CD14-positive monocyte (primary cell): ENCODE measurements around the gene BARX2. TPM values are rescaled to one million over a fixed set of nuclear protein-coding genes. Genes with fewer than 3 reads are reported as not detected.
"Not testable (repeated sequence)": the region's sequence is repeated elsewhere in the genome, so short reads cannot be mapped to it uniquely, and the experiment has no call there.

ENCODE experiments used
- DNase-seq, 3 donors: peaks; one replicate each; pipeline ENCODE4 v3.0.0-alpha.2; 2011 to 2022
- H2AFZ ChIP-seq: 2 replicates; pipeline ENCODE4 v1.6.0; 2012; ENCODE audit warnings: mild to moderate bottlenecking, low read depth, low read length, inconsistent platforms; ENCODE audit not compliant: insufficient read depth, poor library complexity, severe bottlenecking
- H3K27ac ChIP-seq, 2 donors: 1 replicate in 1 of 2; 2 replicates in 1 of 2; pipeline ENCODE4 v1.5.1; 2012 to 2013; ENCODE audit warnings: low read length in 2 of 2, control low read depth in 1 of 2, inconsistent platforms in 1 of 2, low read depth in 1 of 2, mild to moderate bottlenecking in 1 of 2
- H3K27me3 ChIP-seq, 2 donors: one replicate each; pipeline versions ENCODE4 v1.6.0 to v1.6.1; 2011 to 2013; ENCODE audit warnings: low read length in 2 of 2; ENCODE audit not compliant: control insufficient read depth in 2 of 2, insufficient read depth in 2 of 2
- H3K36me3 ChIP-seq, 2 donors: replicated peaks in 1 of 2; 1 replicate in 1 of 2; 2 replicates in 1 of 2; pipeline versions ENCODE4 v1.5.1 to v1.6.1; 2012 to 2013; ENCODE audit warnings: low read length in 2 of 2, control low read depth in 1 of 2, inconsistent platforms in 1 of 2, mild to moderate bottlenecking in 1 of 2; ENCODE audit not compliant: insufficient read depth in 2 of 2, control insufficient read depth in 1 of 2
- H3K4me1 ChIP-seq, 2 donors: 1 replicate in 1 of 2; 2 replicates in 1 of 2; pipeline versions ENCODE4 v1.5.1 to v1.6.1; 2012 to 2013; ENCODE audit warnings: low read length in 2 of 2, control low read depth in 1 of 2, inconsistent platforms in 1 of 2, mild to moderate bottlenecking in 1 of 2, moderate library complexity in 1 of 2; ENCODE audit not compliant: insufficient read depth in 2 of 2, control insufficient read depth in 1 of 2
- H3K4me2 ChIP-seq: replicated peaks from 2 replicates; pipeline ENCODE3; 2012; ENCODE audit warnings: low read length, moderate library complexity, mild to moderate bottlenecking; ENCODE audit not compliant: poor library complexity, severe bottlenecking; ENCODE audit errors: extremely low read depth
- H3K4me3 ChIP-seq, 3 experiments: fragments of 200-600 bp in 1 of 3; sonication (generic) in 1 of 3; replicated peaks in 1 of 3; 1 replicate in 2 of 3; 2 replicates in 1 of 3; pipeline ENCODE4 v1.5.1; 2011 to 2013; ENCODE audit warnings: low read length in 3 of 3, mild to moderate bottlenecking in 3 of 3, control low read depth in 2 of 3, low read depth in 2 of 3, inconsistent platforms in 1 of 3, moderate library complexity in 1 of 3
- H3K79me2 ChIP-seq: 2 replicates; pipeline ENCODE4 v1.6.0; 2012; ENCODE audit warnings: mild to moderate bottlenecking, control low read depth, inconsistent platforms, low read length, moderate library complexity; ENCODE audit not compliant: insufficient read depth
- H3K9ac ChIP-seq: 2 replicates; pipeline ENCODE4 v1.6.0; 2017; ENCODE audit warnings: low read length, mild to moderate bottlenecking; ENCODE audit not compliant: insufficient read depth, poor library complexity, severe bottlenecking
- H3K9me3 ChIP-seq, 2 donors: replicated peaks in 1 of 2; 1 replicate in 1 of 2; 2 replicates in 1 of 2; pipeline versions ENCODE4 v1.5.1 to v1.6.1; 2012 to 2013; ENCODE audit warnings: low read length in 2 of 2, control low read depth in 1 of 2; ENCODE audit not compliant: control insufficient read depth in 1 of 2, insufficient read depth in 1 of 2
- H4K20me1 ChIP-seq: 2 replicates; pipeline ENCODE4 v1.6.0; 2012; ENCODE audit warnings: mild to moderate bottlenecking, low read length, control low read depth, moderate library complexity; ENCODE audit not compliant: insufficient read depth
- H3K27ac Mint-ChIP-seq, 7 donors: one replicate each; pipeline ENCODE4 v1.8.0; 2020; ENCODE audit warnings: mild to moderate bottlenecking in 7 of 7, mixed read lengths in 7 of 7, moderate library complexity in 6 of 7, inconsistent platforms in 2 of 7
- H3K27me3 Mint-ChIP-seq, 3 donors: one replicate each; pipeline ENCODE4 v1.8.0; 2021 to 2022; ENCODE audit warnings: low read depth in 3 of 3, mild to moderate bottlenecking in 3 of 3, mixed read lengths in 3 of 3, moderate library complexity in 3 of 3, inconsistent platforms in 1 of 3
- H3K36me3 Mint-ChIP-seq, 2 donors: one replicate each; pipeline ENCODE4 v1.8.0; 2020; ENCODE audit warnings: mixed read lengths in 2 of 2, inconsistent platforms in 1 of 2, mild to moderate bottlenecking in 1 of 2
- H3K4me1 Mint-ChIP-seq: one replicate; pipeline ENCODE4 v1.8.0; 2020; ENCODE audit warnings: mild to moderate bottlenecking, mixed read lengths
- H3K4me3 Mint-ChIP-seq, 2 donors: one replicate each; pipeline ENCODE4 v1.8.0; 2020; ENCODE audit warnings: mild to moderate bottlenecking in 2 of 2, mixed read lengths in 2 of 2, moderate library complexity in 1 of 2
- H3K9me3 Mint-ChIP-seq, 7 donors: one replicate each; pipeline ENCODE4 v1.8.0; 2020 to 2022; ENCODE audit warnings: mixed read lengths in 7 of 7, mild to moderate bottlenecking in 6 of 7, moderate library complexity in 6 of 7, inconsistent platforms in 2 of 7
- CTCF ChIP-seq: fragments of 200-600 bp; IDR thresholded peaks from one replicate; pipeline ENCODE4 v1.8.0; 2022; ENCODE audit warnings: antibody characterized with exemption, mild to moderate bottlenecking
- WGBS: methylation state at CpG from one replicate; pipeline ENCODE4 v1.1.5; 2013; ENCODE audit warnings: missing lambda C conversion rate; ENCODE audit not compliant: insufficient coverage; 5-methylcytosine and 5-hydroxymethylcytosine counted together
- intact Hi-C, 2 donors: fragments of 100-400 bp; cut with micrococcal nuclease; formaldehyde crosslinking; loops; one replicate each; pipeline versions ENCODE4 v1.15.0 to v1.15.1; 2023
- polyA plus RNA-seq, 3 donors: library from polyadenylated mRNA; depleted of rRNA in 1 of 3; unstranded in 2 of 3; stranded (reverse) in 1 of 3; fragments of 300-500 nt in 2 of 3; fragments of >200 nt in 1 of 3; fragmentation: Illumina TruSeq in 2 of 3; gene quantifications; 1 replicate in 2 of 3; 2 replicates in 1 of 3; pipeline ENCODE4 v1.2.3, GENCODE V29; 2012 to 2021

Gene BARX2
- polyA plus RNA-seq, 3 donors: not detected

GRCh38 chr11:129327708-129328107, 47.9 kb upstream of the BARX2 start:
- H3K36me3 Mint-ChIP-seq, H3K79me2 ChIP-seq, H3K27me3 ChIP-seq, H3K36me3 ChIP-seq, H3K27me3 Mint-ChIP-seq, H3K27ac ChIP-seq, H3K9me3 Mint-ChIP-seq, H2AFZ ChIP-seq, H3K9ac ChIP-seq, H3K4me3 ChIP-seq, H4K20me1 ChIP-seq, H3K4me2 ChIP-seq, H3K9me3 ChIP-seq, intact Hi-C loops: not testable (repeated sequence)
- DNase-seq: peak; percentile 66 to 89 (median 72)
- Mint-ChIP-seq H3K4me3 (peak overlapping the region in 1 of 2 donors; percentile 26), H3K4me1 (peaks cover 51% of the 10 kb centered on the region), H3K27ac (peak overlapping the region in 4 of 7 donors; percentile 3 to 63 (median 46))
- peak; percentile 31 for TF ChIP-seq CTCF
- 0% methylated on average over 3 of the region's 4 CpGs for WGBS
- H3K4me1 ChIP-seq: peaks cover 37 to 39% of the 10 kb centered on the region in 2 donors

GRCh38 chr11:129328756-129329155, 46.9 kb upstream of the BARX2 start:
- H2AFZ ChIP-seq: no peak overlapping the region
- peaks cover 0 to 2% (median 0%) of the 10 kb centered on the region in 3 donors for H3K27me3 Mint-ChIP-seq
- no peak overlapping the region for H3K9ac ChIP-seq
- H3K27me3 ChIP-seq: no peaks in the 10 kb centered on the region
- intact Hi-C loops: no loop called here
- H3K4me3 Mint-ChIP-seq: no peak overlapping the region
- H3K4me2 ChIP-seq: no peak overlapping the region
- no peaks in the 10 kb centered on the region for H3K79me2 ChIP-seq
- no peak for TF ChIP-seq CTCF
- peaks cover 40% of the 10 kb centered on the region for H3K4me1 Mint-ChIP-seq
- no peaks in the 10 kb centered on the region for H3K36me3 ChIP-seq
- no peak overlapping the region for H3K4me3 ChIP-seq
- DNase-seq: no peak
- H3K9me3 Mint-ChIP-seq: peaks cover 2 to 6% (median 4%) of the 10 kb centered on the region in 7 donors
- no peaks in the 10 kb centered on the region for H4K20me1 ChIP-seq
- peaks cover 27 to 28% of the 10 kb centered on the region in 2 donors for H3K4me1 ChIP-seq
- no peaks in the 10 kb centered on the region for H3K36me3 Mint-ChIP-seq
- no peak overlapping the region for H3K27ac ChIP-seq
- H3K9me3 ChIP-seq: peaks cover 4 to 5% of the 10 kb centered on the region in 2 donors
- no peak overlapping the region for H3K27ac Mint-ChIP-seq
